Bronchial epithelial cell (primary cell): ENCODE data around the gene OOSP2. TPM values are rescaled to one million over a fixed set of nuclear protein-coding genes. Genes with fewer than 3 reads are reported as not detected.

Experiments used
- DNase-seq: peaks from one replicate; pipeline ENCODE4 v3.0.0-alpha.2; 2010; ENCODE audit warnings: low read depth
- FAIRE-seq: peaks from 2 replicates; lab custom pipeline; 2011; peaks lifted over from hg19 to GRCh38; lab: Jason Lieb, UNC
- H3K27me3 ChIP-seq: 2 replicates; pipeline ENCODE4 v1.5.1; 2011; ENCODE audit warnings: low read length; ENCODE audit not compliant: control insufficient read depth, insufficient read depth
- H3K36me3 ChIP-seq: 2 replicates; pipeline ENCODE4 v1.5.1; 2011; ENCODE audit warnings: low read length; ENCODE audit not compliant: control insufficient read depth, insufficient read depth
- H3K4me3 ChIP-seq: 2 replicates; pipeline ENCODE4 v1.5.1; 2011; ENCODE audit warnings: mild to moderate bottlenecking, low read depth, low read length, control low read depth
- CTCF ChIP-seq: IDR thresholded peaks from 2 replicates; pipeline ENCODE4 v1.5.1; 2011; ENCODE audit warnings: mild to moderate bottlenecking, moderate library complexity, low read length, control low read depth, inconsistent platforms; ENCODE audit not compliant: insufficient read depth, severe bottlenecking
- total RNA-seq: library from RNA; depleted of rRNA; stranded (reverse); fragments of >200 nt; gene quantifications from 2 replicates; pipeline ENCODE4 v1.2.1, GENCODE V29; 2014

The OOSP2 gene
- total RNA-seq, 1 donor from 2014 or later: not detected

DNA sequence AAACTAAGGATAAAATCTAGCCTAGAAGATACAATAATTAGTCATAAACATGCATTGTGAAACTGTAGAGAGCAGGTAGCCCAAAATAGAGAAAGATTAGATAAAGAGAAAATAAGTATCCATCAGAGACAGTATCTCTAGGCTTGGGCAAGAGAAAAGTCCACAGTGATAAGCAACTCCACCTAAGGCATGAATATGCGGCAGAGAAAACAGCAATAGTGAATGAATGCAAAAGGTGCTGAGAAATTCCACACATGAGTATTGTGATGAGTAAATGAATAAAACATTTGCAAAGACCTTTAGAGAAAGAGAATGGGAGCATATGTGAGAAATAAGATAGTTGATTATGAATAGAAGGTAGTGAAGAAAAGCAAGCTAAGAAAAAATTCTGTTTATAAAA, 57.0 kb downstream of the OOSP2 start:
- DNase-seq (no peak), FAIRE-seq (no peak)
- H3K36me3 ChIP-seq: no peaks in the 10 kb centered on the region
- no peak overlapping the region for H3K4me3 ChIP-seq
- TF ChIP-seq CTCF: no peak
- H3K27me3 ChIP-seq: no peaks in the 10 kb centered on the region

Other genes starting within 250 kb of the OOSP2 start
- gene MRPL16, start 229.6 kb upstream of the OOSP2 start, total RNA-seq: 17.4 and 23.3 TPM in 2 replicates
- gene CBLIF, start 194.9 kb upstream of the OOSP2 start, total RNA-seq: not detected in 2 replicates
- gene TCN1, start 173.9 kb upstream of the OOSP2 start, total RNA-seq: 4.2 and 27.4 TPM in 2 replicates
- not detected in 2 replicates for gene OOSP3, start 161.6 kb upstream of the OOSP2 start, total RNA-seq
- not detected in 2 replicates for gene OOSP1, start 102.0 kb upstream of the OOSP2 start, total RNA-seq
- not detected in 2 replicates for gene OOSP4A, start 76.4 kb upstream of the OOSP2 start, total RNA-seq
- gene OOSP4B, start 23.2 kb upstream of the OOSP2 start, total RNA-seq: not detected in 2 replicates
- gene MS4A3, start 16.3 kb downstream of the OOSP2 start, total RNA-seq: not detected in 2 replicates
- not detected in 2 replicates for gene MS4A2, start 48.3 kb downstream of the OOSP2 start, total RNA-seq
- gene MS4A6A, start 142.7 kb downstream of the OOSP2 start, total RNA-seq: not detected in 2 replicates
- not detected in 2 replicates for gene MS4A4E, start 202.7 kb downstream of the OOSP2 start, total RNA-seq
- gene MS4A4A, start 240.3 kb downstream of the OOSP2 start, total RNA-seq: not detected in 2 replicates